OCI-LY1 (cell line): ENCODE data around the gene SFI1.

Source experiments
- H2AFZ ChIP-seq: fragments of 200-600 bp; sonication (generic), shearing (Covaris generic); 2 replicates; pipeline ENCODE4 v1.6.0; 2014; ENCODE audit warnings: antibody characterized with exemption, mild to moderate bottlenecking, low read length
- H3F3A ChIP-seq: fragments of 200-600 bp; sonication (generic), shearing (Covaris generic); 2 replicates; pipeline ENCODE4 v1.6.0; 2014; ENCODE audit warnings: mild to moderate bottlenecking, antibody characterized with exemption, low read length, moderate library complexity; ENCODE audit not compliant: insufficient read depth
- H3K27ac ChIP-seq: fragments of 200-600 bp; sonication (generic); 2 replicates; pipeline ENCODE4 v1.5.1; 2014; ENCODE audit warnings: low read length, mixed run types, mild to moderate bottlenecking, low read depth; ENCODE audit not compliant: poor library complexity, severe bottlenecking
- H3K27me3 ChIP-seq: fragments of 200-600 bp; sonication (generic); 2 replicates; pipeline ENCODE4 v1.6.0; 2014; ENCODE audit warnings: antibody characterized with exemption, mild to moderate bottlenecking, low read length, moderate library complexity; ENCODE audit not compliant: insufficient read depth
- H3K36me3 ChIP-seq: fragments of 200-600 bp; sonication (generic); 2 replicates; pipeline ENCODE4 v1.6.1; 2014; ENCODE audit warnings: mild to moderate bottlenecking, antibody characterized with exemption, low read length, moderate library complexity, mixed read lengths; ENCODE audit not compliant: insufficient read depth
- H3K4me1 ChIP-seq: fragments of 200-600 bp; sonication (generic); 2 replicates; pipeline ENCODE4 v1.5.1; 2014; ENCODE audit warnings: mild to moderate bottlenecking, low read length, moderate library complexity; ENCODE audit not compliant: insufficient read depth, severe bottlenecking
- H3K4me2 ChIP-seq: fragments of 200-600 bp; sonication (generic), shearing (Covaris generic); 2 replicates; pipeline ENCODE4 v1.6.1; 2014; ENCODE audit warnings: low read length
- H3K4me3 ChIP-seq: fragments of 200-600 bp; sonication (generic); 2 replicates; pipeline ENCODE4 v1.5.1; 2014; ENCODE audit warnings: low read length, low read depth, mild to moderate bottlenecking, mixed read lengths; ENCODE audit not compliant: poor library complexity, severe bottlenecking
- H3K79me2 ChIP-seq: fragments of 200-600 bp; shearing (Covaris generic); 2 replicates; pipeline ENCODE4 v1.6.1; 2016; ENCODE audit warnings: mixed run types, low read length, mixed read lengths; ENCODE audit not compliant: insufficient read depth
- H3K9ac ChIP-seq: fragments of 200-600 bp; sonication (generic), shearing (Covaris generic); 2 replicates; pipeline ENCODE4 v1.6.1; 2014; ENCODE audit warnings: mild to moderate bottlenecking, low read length, mixed read lengths
- H3K9me2 ChIP-seq: fragments of 200-600 bp; sonication (generic), shearing (Covaris generic); 2 replicates; pipeline ENCODE4 v1.6.1; 2014; ENCODE audit warnings: low read depth, mild to moderate bottlenecking, low read length, mixed read lengths
- H3K9me3 ChIP-seq: fragments of 200-600 bp; shearing (Covaris generic); 2 replicates; pipeline ENCODE4 v1.6.1; 2014; ENCODE audit warnings: low read length, mixed read lengths
- H4K20me1 ChIP-seq: fragments of 200-600 bp; sonication (generic), shearing (Covaris generic); 2 replicates; pipeline ENCODE4 v1.6.0; 2016; ENCODE audit warnings: mild to moderate bottlenecking, low read length; ENCODE audit not compliant: insufficient read depth
- EZH2 ChIP-seq: fragments of 200-600 bp; sonication (generic), shearing (Covaris generic); IDR thresholded peaks from 2 replicates; pipeline ENCODE4 v1.8.0; 2017; ENCODE audit warnings: borderline replicate concordance, mixed run types, mild to moderate bottlenecking, antibody characterized with exemption, low read length, moderate library complexity, mixed read lengths
- TF ChIP-seq, protein P1 (sequence below): fragments of 200-600 bp; sonication (generic), shearing (Covaris generic); IDR thresholded peaks from 2 replicates; pipeline ENCODE4 v1.5.1; 2017; ENCODE audit warnings: mild to moderate bottlenecking, antibody characterized with exemption, low read length, moderate library complexity, mixed read lengths

The SFI1 gene

DNA sequence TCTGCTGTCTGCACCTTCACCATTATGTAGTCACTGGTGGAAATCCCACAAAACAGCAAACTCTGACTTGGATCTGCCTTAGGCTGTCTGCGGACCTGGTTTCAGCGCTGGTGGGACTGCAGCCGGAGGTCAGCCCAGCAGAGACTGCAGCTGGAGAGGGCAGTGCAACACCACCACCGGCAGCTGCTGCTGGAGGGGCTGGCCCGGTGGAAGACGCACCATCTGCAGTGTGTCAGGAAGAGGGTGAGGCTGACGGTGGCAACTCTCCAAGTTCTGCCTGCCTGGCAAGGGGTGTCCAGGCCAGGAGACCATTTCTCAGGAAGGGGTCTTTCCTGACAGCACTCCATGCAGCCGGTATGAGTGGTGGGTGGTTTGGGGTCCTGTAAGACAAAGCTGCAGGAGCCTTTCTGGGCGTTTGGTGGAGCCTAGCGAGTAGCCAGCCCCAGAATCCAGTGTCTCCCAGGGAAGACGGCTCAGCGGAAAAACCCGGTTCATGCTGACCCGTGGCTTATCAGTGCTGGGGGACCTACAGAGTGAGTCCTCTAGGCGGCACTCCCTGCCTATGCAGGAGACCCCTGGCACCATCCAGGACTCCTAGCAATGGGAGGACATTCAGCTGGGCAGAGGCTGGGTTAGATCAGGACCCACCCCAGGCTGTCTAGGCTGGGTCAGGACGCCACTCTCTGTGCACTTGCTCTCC lies 114.9 kb downstream of the SFI1 start:
- no peak for TF ChIP-seq EZH2
- TF ChIP-seq, protein P1, sequence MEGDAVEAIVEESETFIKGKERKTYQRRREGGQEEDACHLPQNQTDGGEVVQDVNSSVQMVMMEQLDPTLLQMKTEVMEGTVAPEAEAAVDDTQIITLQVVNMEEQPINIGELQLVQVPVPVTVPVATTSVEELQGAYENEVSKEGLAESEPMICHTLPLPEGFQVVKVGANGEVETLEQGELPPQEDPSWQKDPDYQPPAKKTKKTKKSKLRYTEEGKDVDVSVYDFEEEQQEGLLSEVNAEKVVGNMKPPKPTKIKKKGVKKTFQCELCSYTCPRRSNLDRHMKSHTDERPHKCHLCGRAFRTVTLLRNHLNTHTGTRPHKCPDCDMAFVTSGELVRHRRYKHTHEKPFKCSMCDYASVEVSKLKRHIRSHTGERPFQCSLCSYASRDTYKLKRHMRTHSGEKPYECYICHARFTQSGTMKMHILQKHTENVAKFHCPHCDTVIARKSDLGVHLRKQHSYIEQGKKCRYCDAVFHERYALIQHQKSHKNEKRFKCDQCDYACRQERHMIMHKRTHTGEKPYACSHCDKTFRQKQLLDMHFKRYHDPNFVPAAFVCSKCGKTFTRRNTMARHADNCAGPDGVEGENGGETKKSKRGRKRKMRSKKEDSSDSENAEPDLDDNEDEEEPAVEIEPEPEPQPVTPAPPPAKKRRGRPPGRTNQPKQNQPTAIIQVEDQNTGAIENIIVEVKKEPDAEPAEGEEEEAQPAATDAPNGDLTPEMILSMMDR, result no peak
- Histone ChIP-seq H3K27me3 (no peaks in the 10 kb centered on the region), H3K27ac (no peak overlapping the region)

DNA sequence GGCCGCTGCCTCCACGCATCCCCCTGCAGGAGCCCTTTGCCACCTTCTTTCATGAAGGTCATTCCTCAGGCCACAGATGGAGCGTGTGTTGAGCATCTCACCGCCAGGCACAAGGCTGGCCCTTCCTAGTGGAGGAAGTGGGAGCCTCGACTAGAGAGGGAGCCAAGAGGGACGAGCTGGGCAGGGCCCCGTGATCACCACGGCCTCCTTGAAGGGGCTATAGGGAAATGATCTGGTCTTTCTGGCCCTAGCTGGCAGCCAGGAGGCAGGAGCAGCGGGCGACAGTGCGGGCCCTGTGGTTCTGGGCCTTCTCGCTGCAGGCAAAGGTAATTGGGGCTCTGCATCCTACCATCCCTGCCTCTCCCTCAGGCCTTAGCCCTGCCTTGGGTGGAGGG lies 116.6 kb downstream of the SFI1 start:
- no peak overlapping the region for H2AFZ ChIP-seq
- no peaks in the 10 kb centered on the region for H4K20me1 ChIP-seq
- H3K4me3 ChIP-seq, result no peak overlapping the region
- no peaks in the 10 kb centered on the region for H3K27me3 ChIP-seq
- H3K9me3 ChIP-seq, result no peaks in the 10 kb centered on the region
- peaks cover 3% of the 10 kb centered on the region for H3K4me1 ChIP-seq
- H3K79me2 ChIP-seq, result no peaks in the 10 kb centered on the region
- TF ChIP-seq, protein P1, result no peak
- no peak for TF ChIP-seq EZH2
- H3F3A ChIP-seq, result no peaks in the 10 kb centered on the region
- H3K36me3 ChIP-seq, result peaks cover 34% of the 10 kb centered on the region; the same call in 1 of the 2 replicates
- H3K9me2 ChIP-seq, result no peaks in the 10 kb centered on the region
- no peak overlapping the region for H3K4me2 ChIP-seq
- H3K27ac ChIP-seq, result no peak overlapping the region
- no peak overlapping the region for H3K9ac ChIP-seq

More for the DNA sequence above, 114.9 kb downstream of the SFI1 start:
- H3F3A ChIP-seq, result no peaks in the 10 kb centered on the region
- no peaks in the 10 kb centered on the region for H3K9me2 ChIP-seq
- H4K20me1 ChIP-seq, result no peaks in the 10 kb centered on the region
- no peak overlapping the region for H3K9ac ChIP-seq
- H3K79me2 ChIP-seq, result no peaks in the 10 kb centered on the region
- H3K4me2 ChIP-seq, result no peak overlapping the region
- peaks cover 27% of the 10 kb centered on the region; the same call in 1 of the 2 replicates for H3K36me3 ChIP-seq
- H3K4me3 ChIP-seq, result no peak overlapping the region
- H2AFZ ChIP-seq, result no peak overlapping the region
- no peaks in the 10 kb centered on the region for H3K9me3 ChIP-seq
- no peaks in the 10 kb centered on the region for H3K4me1 ChIP-seq

DNA sequence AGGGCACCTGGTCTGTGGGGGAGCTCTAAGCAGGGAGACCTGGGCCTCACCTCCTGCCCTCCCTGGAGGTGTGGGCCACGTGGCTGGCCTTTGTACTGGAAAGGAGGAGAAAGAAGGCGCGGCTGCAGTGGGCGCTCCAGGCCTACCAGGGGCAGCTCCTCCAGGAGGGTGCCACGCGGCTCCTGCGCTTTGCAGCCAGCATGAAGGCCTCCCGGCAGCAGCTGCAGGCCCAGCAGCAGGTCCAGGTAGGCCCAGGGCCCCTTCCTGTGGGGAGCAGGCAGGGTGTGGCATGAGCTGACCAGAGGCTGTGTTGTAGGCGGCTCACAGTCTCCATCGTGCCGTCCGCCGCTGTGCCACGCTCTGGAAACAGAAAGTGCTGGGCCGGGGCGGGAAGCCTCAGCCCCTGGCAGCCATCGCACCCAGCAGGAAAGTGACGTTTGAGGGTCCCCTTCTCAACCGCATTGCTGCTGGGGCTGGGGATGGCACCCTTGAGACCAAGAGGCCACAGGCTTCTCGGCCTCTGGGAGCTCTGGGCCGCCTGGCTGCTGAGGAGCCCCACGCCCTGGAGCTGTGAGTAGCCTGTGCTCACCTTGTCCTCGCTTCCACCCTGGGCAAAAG lies 117.1 kb downstream of the SFI1 start:
- TF ChIP-seq, protein P1, result no peak
- no peak for TF ChIP-seq EZH2
- Histone ChIP-seq H3K9me3 (no peaks in the 10 kb centered on the region), H3K27ac (no peak overlapping the region), H3K36me3 (peaks cover 34% of the 10 kb centered on the region; the same call in 1 of the 2 replicates), H2AFZ (no peak overlapping the region), H3K27me3 (no peaks in the 10 kb centered on the region), H3K9ac (no peak overlapping the region), H3K79me2 (no peaks in the 10 kb centered on the region), H4K20me1 (no peaks in the 10 kb centered on the region), H3K4me2 (no peak overlapping the region), H3K4me1 (peaks cover 7% of the 10 kb centered on the region), H3K9me2 (no peaks in the 10 kb centered on the region), H3K4me3 (no peak overlapping the region), H3F3A (no peaks in the 10 kb centered on the region)
